Measurements from ENCODE around the gene RELN. TPM values are rescaled to one million over a fixed set of nuclear protein-coding genes. Genes with fewer than 3 reads are reported as not detected.
"Not testable (repeated sequence)": the region's sequence is repeated elsewhere in the genome, so short reads cannot be mapped to it uniquely, and the experiment has no call there.

Gene RELN
- total RNA-seq, 2 experiments from 2014 or later = not detected

- peaks cover under 1% of the 10 kb centered on the region for H3K27me3 Mint-ChIP-seq
- CTCF ChIA-PET = no interaction called here
- DNase-seq = no peak
- H3K4me3 Mint-ChIP-seq = no peak overlapping the region
- no peaks in the 10 kb centered on the region for H3K9me3 Mint-ChIP-seq
- POLR2A ChIA-PET = no interaction called here
- H3K27ac Mint-ChIP-seq = no peak overlapping the region
- H3K36me3 Mint-ChIP-seq (ENCODE audit: low read depth) = no peaks in the 10 kb centered on the region
- no peaks in the 10 kb centered on the region for H3K4me1 Mint-ChIP-seq
These were observed 129.7 kb downstream of the RELN start for GRCh38 chr7:103859709-103860108.

GRCh38 chr7:103857435-103857834, 132.0 kb downstream of the RELN start:
- H3K36me3 Mint-ChIP-seq (ENCODE audit: low read depth) = no peaks in the 10 kb centered on the region
- no peaks in the 10 kb centered on the region for H3K9me3 Mint-ChIP-seq
- H3K27ac Mint-ChIP-seq = no peak overlapping the region
- peaks cover 2% of the 10 kb centered on the region for H3K27me3 Mint-ChIP-seq
- ChIA-PET CTCF (no interaction called here), POLR2A (no interaction called here)
- no peak overlapping the region for H3K4me3 Mint-ChIP-seq
- no peak for DNase-seq
- H3K4me1 Mint-ChIP-seq = no peaks in the 10 kb centered on the region

DNA sequence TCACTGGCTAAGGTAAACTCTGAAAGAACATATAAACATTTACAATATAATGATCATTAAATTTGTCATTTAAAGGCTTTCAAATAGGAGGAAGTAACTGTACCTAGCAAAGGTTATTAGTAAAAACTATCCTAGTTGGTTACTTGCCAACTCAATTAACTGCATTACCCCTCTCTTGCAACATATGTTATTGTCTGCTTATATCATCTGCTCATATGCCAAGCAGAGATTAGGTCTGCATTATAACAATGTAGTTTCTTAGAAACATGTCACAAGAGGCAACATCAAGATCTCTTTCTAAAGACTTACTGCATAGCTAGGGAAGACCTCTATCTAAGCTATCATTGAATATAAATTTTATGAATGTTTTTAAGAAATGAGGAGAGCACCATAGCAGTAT, 132.5 kb downstream of the RELN start:
- POLR2A ChIA-PET = no interaction called here
- Mint-ChIP-seq H3K27me3 (peaks cover 2% of the 10 kb centered on the region), H3K27ac (no peak overlapping the region), H3K36me3 (ENCODE audit: low read depth) (no peaks in the 10 kb centered on the region), H3K4me1 (no peaks in the 10 kb centered on the region), H3K4me3 (no peak overlapping the region), H3K9me3 (no peaks in the 10 kb centered on the region)
- DNase-seq = no peak
- CTCF ChIA-PET = no interaction called here

GRCh38 chr7:103855671-103856070, 133.8 kb downstream of the RELN start:
- H3K4me3 Mint-ChIP-seq = no peak overlapping the region
- no peak overlapping the region for H3K27ac Mint-ChIP-seq

GRCh38 chr7:103854611-103855010, 134.8 kb downstream of the RELN start:
- no peaks in the 10 kb centered on the region for H3K4me1 Mint-ChIP-seq
- H3K4me3 Mint-ChIP-seq = no peak overlapping the region
- CTCF ChIA-PET = no interaction called here

More at GRCh38 chr7:103855671-103856070, 133.8 kb downstream of the RELN start:
- Mint-ChIP-seq H3K4me1 (no peaks in the 10 kb centered on the region), H3K36me3 (ENCODE audit: low read depth) (no peaks in the 10 kb centered on the region), H3K27me3 (peaks cover 2% of the 10 kb centered on the region), H3K9me3 (no peaks in the 10 kb centered on the region)
- POLR2A ChIA-PET = no interaction called here
- CTCF ChIA-PET = no interaction called here
- no peak for DNase-seq

GRCh38 chr7:103851357-103851756, 138.1 kb downstream of the RELN start:
- H3K36me3 Mint-ChIP-seq (ENCODE audit: low read depth) = no peaks in the 10 kb centered on the region
- no peaks in the 10 kb centered on the region for H3K4me1 Mint-ChIP-seq
- H3K27ac Mint-ChIP-seq = no peak overlapping the region
- POLR2A ChIA-PET = no interaction called here
- CTCF ChIA-PET = no interaction called here
- peaks cover 2% of the 10 kb centered on the region for H3K27me3 Mint-ChIP-seq
- H3K9me3 Mint-ChIP-seq = no peaks in the 10 kb centered on the region
- DNase-seq = no peak
- no peak overlapping the region for H3K4me3 Mint-ChIP-seq

More at GRCh38 chr7:103854611-103855010, 134.8 kb downstream of the RELN start:
- H3K9me3 Mint-ChIP-seq = no peaks in the 10 kb centered on the region
- peaks cover 2% of the 10 kb centered on the region for H3K27me3 Mint-ChIP-seq
- no peaks in the 10 kb centered on the region for H3K36me3 Mint-ChIP-seq (ENCODE audit: low read depth)
- POLR2A ChIA-PET = no interaction called here
- no peak for DNase-seq
- H3K27ac Mint-ChIP-seq = no peak overlapping the region

DNA sequence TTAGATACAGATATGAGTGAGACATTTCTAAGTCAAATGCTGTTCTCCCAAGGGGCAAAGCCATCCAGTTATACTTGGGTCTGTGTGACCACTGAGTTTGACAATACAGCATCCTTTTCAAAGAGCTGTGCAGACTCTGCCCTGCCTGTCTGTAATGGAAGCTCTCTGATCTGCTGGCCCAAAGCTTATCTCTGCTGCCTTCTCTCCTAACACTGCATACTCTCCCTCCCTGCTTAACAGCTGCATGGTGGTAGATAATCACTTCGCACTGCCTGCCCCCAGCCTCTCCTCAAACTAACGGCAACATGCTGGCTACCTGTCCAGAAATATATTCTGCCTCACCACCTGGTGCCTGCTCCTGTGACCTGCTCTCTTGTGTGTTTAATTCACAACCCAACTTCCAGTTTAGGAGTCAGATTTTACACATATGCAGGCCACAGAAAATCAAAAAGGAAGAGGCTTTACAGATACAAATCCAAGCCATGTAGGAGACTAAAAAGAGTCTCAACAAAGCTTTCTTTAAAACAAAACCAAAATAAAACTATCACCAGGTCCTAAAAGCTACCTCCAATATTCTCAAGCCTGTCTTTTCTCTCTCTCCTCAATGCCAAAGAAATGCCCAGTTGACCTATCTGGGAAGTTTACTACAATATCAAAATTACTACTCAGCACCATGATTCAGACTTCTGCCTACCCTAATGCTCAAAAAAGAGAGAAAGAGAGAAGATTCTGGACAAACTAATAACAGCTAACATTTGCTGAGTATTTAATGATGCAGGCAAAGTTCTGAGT, 145.6 kb downstream of the RELN start:
- POLR2A ChIA-PET = no interaction called here
- Mint-ChIP-seq H3K4me1 (no peaks in the 10 kb centered on the region), H3K4me3 (no peak overlapping the region), H3K9me3 (no peaks in the 10 kb centered on the region), H3K36me3 (ENCODE audit: low read depth) (no peaks in the 10 kb centered on the region), H3K27me3 (no peaks in the 10 kb centered on the region), H3K27ac (no peak overlapping the region)
- no peak for DNase-seq
- CTCF ChIA-PET = no interaction called here

DNA sequence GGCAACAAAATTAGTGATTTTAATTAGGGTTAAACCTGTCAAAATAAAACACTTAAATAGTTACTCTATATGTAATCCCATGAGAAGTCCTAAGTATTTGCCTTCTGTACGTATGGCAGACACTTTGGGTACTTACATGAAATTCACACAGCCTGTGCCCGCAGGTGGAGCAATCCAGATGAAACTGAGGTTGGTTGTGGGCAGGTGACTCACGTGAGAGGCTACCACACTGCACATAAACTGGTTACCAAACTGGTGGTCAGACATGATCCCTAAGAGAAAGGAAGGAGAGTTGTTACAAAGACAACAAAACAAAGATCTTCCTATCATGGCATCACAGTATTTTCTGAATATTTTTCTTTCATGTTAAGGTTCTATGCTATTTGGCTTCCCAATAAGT, 156.1 kb downstream of the RELN start:
- Mint-ChIP-seq H3K4me3 (no peak overlapping the region), H3K9me3 (no peaks in the 10 kb centered on the region), H3K27ac (no peak overlapping the region), H3K27me3 (no peaks in the 10 kb centered on the region), H3K4me1 (no peaks in the 10 kb centered on the region), H3K36me3 (ENCODE audit: low read depth) (no peaks in the 10 kb centered on the region)
- CTCF ChIA-PET = no interaction called here
- POLR2A ChIA-PET = no interaction called here
- DNase-seq = no peak

GRCh38 chr7:103832438-103832837, 157.0 kb downstream of the RELN start:
- DNase-seq = no peak
- Mint-ChIP-seq H3K27ac (no peak overlapping the region), H3K4me3 (no peak overlapping the region), H3K4me1 (no peaks in the 10 kb centered on the region), H3K9me3 (no peaks in the 10 kb centered on the region), H3K27me3 (no peaks in the 10 kb centered on the region), H3K36me3 (ENCODE audit: low read depth) (no peaks in the 10 kb centered on the region)
- CTCF ChIA-PET = no interaction called here
- POLR2A ChIA-PET = no interaction called here

DNA sequence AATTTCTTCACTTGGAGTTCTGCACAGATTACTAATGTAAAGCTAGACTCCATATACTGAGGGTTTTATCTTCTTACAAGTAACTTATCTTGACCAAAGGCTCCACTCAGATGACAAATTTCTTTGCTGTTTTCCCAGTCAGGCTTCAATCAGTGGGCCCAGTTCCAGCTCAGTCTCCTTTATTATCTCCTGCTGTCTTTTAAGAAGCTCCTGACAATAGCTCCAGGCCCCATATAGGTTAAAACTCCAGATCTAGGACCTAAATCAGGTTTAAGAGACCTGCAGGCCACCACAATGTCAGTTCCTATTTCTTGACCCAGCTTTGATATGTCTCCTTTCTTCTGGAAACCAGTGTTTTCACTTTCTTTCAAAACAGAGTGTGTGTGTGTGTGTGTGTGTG, 165.2 kb downstream of the RELN start:
- H3K4me3 Mint-ChIP-seq = no peak overlapping the region
- ChIA-PET POLR2A (no interaction called here), CTCF (no interaction called here)
- DNase-seq = no peak
- H3K27ac Mint-ChIP-seq = no peak overlapping the region
- peaks cover 2% of the 10 kb centered on the region for H3K27me3 Mint-ChIP-seq
- H3K9me3 Mint-ChIP-seq = no peaks in the 10 kb centered on the region
- H3K4me1 Mint-ChIP-seq = no peaks in the 10 kb centered on the region
- no peaks in the 10 kb centered on the region for H3K36me3 Mint-ChIP-seq (ENCODE audit: low read depth)

DNA sequence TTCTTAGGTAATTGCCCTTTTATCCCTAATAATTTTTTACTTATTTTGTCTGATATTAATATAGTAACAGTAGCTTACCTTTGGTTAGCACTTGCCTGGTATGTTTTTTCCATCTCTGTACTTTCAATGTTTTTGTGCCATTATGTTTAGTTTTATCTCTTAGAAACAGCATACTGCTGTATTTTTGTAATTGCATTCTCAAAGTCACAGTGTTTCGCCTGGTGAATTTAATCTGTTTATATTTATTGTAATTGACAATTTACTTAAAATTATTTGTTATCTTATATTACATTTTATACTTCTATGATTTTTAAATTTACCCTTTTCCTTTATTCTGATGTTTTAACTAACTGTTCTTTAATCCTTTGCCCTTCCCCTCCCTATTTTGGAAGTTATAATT, 166.4 kb downstream of the RELN start:
- Mint-ChIP-seq H3K36me3 (ENCODE audit: low read depth) (no peaks in the 10 kb centered on the region), H3K27ac (no peak overlapping the region), H3K27me3 (peaks cover 2% of the 10 kb centered on the region), H3K9me3 (no peaks in the 10 kb centered on the region), H3K4me3 (no peak overlapping the region), H3K4me1 (no peaks in the 10 kb centered on the region)
- ChIA-PET CTCF (no interaction called here), POLR2A (no interaction called here)
- DNase-seq = no peak

- no peak overlapping the region for H3K4me3 Mint-ChIP-seq
- no peak for DNase-seq
- H3K9me3 Mint-ChIP-seq = no peaks in the 10 kb centered on the region
- H3K27ac Mint-ChIP-seq = no peak overlapping the region
- no peaks in the 10 kb centered on the region for H3K36me3 Mint-ChIP-seq (ENCODE audit: low read depth)
- ChIA-PET CTCF (no interaction called here), POLR2A (interaction anchor here (0.6 kb wide), 1 partner anchor 10 kb away, joined by 3 read pairs; no protein-coding TSS in a partner anchor)
- peaks cover 2% of the 10 kb centered on the region for H3K27me3 Mint-ChIP-seq
- H3K4me1 Mint-ChIP-seq = no peaks in the 10 kb centered on the region
These were observed 168.4 kb downstream of the RELN start for GRCh38 chr7:103821092-103821491.

GRCh38 chr7:103815972-103816371, 173.5 kb downstream of the RELN start:
- H3K36me3 Mint-ChIP-seq (ENCODE audit: low read depth); H3K27ac Mint-ChIP-seq; H3K27me3 Mint-ChIP-seq; DNase-seq; H3K9me3 Mint-ChIP-seq; H3K4me1 Mint-ChIP-seq; POLR2A ChIA-PET; CTCF ChIA-PET; H3K4me3 Mint-ChIP-seq: not testable (repeated sequence)

DNA sequence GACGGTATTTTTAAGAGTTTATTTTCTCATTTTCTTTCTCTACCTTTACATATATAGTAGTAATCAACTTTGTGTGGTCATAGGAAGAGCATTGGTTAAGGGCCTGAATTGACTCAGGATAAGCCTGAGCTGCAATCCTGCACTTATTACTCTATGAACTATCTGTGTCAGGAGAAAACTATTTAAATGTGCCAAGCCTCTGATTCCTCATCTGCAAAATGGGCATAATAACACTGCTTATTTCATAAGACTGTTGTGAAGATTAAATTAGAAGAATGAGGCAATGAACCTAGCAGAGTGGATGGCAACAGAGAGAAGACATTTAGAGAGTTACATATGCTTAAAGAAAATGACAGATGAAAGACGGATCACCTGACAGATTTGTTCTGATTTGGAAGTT, 175.5 kb downstream of the RELN start:
- CTCF ChIA-PET = no interaction called here
- Mint-ChIP-seq H3K27ac (no peak overlapping the region), H3K9me3 (no peaks in the 10 kb centered on the region), H3K4me1 (no peaks in the 10 kb centered on the region), H3K27me3 (peaks cover 3% of the 10 kb centered on the region), H3K4me3 (no peak overlapping the region), H3K36me3 (ENCODE audit: low read depth) (no peaks in the 10 kb centered on the region)
- POLR2A ChIA-PET = no interaction called here
- DNase-seq = no peak

Measured in activated CD4-positive, alpha-beta memory T cell treated with anti-CD3 and anti-CD28 coated beads, Interleukin-2, amount 10 ng/mL, durations not matched to agents 7 days and 5 days (primary cell).